AG09309 (cell line): ENCODE results near the gene PTMS.

ENCODE experiments used
- DNase-seq: peaks from one replicate; pipeline ENCODE4 v3.0.0-alpha.2; 2010; ENCODE audit warnings: low read depth
- H3K4me3 ChIP-seq: 2 replicates; pipeline ENCODE4 v1.5.1; 2011; ENCODE audit warnings: mild to moderate bottlenecking, low read depth, low read length, moderate library complexity; ENCODE audit not compliant: control insufficient read depth
- TF ChIP-seq, protein P1 (sequence below): IDR thresholded peaks from 2 replicates; pipeline ENCODE4 v1.5.1; 2011; ENCODE audit warnings: mild to moderate bottlenecking, low read depth, low read length, inconsistent platforms; ENCODE audit not compliant: insufficient read depth, control insufficient read depth; ENCODE audit errors: missing control alignments

Gene PTMS

DNA sequence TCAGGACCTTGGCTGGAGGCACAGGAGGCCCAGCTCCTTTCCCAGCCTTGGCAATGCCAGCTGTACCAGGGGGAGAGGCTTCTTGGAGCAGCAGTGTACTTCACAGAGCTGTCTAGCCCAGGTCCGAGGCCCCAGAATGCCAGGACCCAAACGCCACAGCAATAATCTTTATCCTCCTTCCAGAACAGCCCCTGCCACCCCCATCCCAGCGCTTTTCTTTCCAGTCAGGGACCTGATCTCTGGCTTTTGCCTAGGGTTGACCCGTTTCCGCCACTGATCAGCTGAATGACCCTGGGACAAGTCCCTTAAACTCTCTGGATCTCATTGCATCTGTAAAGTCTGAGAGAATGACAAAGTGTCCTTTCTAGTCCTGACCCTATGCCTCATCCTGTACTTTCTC is 11.2 kb downstream of the PTMS start:
- TF ChIP-seq, protein P1, sequence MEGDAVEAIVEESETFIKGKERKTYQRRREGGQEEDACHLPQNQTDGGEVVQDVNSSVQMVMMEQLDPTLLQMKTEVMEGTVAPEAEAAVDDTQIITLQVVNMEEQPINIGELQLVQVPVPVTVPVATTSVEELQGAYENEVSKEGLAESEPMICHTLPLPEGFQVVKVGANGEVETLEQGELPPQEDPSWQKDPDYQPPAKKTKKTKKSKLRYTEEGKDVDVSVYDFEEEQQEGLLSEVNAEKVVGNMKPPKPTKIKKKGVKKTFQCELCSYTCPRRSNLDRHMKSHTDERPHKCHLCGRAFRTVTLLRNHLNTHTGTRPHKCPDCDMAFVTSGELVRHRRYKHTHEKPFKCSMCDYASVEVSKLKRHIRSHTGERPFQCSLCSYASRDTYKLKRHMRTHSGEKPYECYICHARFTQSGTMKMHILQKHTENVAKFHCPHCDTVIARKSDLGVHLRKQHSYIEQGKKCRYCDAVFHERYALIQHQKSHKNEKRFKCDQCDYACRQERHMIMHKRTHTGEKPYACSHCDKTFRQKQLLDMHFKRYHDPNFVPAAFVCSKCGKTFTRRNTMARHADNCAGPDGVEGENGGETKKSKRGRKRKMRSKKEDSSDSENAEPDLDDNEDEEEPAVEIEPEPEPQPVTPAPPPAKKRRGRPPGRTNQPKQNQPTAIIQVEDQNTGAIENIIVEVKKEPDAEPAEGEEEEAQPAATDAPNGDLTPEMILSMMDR, result no peak
- no peak overlapping the region for H3K4me3 ChIP-seq
- no peak for DNase-seq

DNA sequence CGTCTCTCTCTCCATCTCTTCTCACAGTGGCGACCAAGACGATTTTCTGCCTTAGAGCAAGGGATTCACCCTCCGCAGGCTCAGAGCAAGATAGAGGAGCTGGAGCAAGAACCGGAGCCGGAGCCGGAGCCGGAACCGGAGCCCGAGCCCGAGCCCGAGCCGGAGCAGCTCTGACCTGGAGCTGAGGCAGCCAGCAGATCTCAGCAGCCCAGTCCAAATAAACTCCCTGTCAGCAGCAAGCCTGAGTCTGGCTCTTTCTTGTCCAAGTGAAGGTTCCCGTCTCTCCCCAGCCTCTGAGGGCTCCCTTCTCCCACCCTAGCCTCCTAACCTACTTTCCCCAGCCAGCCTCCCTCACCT is 12.0 kb downstream of the PTMS start:
- H3K4me3 ChIP-seq, result peak overlapping the region; percentile 29
- TF ChIP-seq, protein P1, result no peak
- DNase-seq, result no peak

DNA sequence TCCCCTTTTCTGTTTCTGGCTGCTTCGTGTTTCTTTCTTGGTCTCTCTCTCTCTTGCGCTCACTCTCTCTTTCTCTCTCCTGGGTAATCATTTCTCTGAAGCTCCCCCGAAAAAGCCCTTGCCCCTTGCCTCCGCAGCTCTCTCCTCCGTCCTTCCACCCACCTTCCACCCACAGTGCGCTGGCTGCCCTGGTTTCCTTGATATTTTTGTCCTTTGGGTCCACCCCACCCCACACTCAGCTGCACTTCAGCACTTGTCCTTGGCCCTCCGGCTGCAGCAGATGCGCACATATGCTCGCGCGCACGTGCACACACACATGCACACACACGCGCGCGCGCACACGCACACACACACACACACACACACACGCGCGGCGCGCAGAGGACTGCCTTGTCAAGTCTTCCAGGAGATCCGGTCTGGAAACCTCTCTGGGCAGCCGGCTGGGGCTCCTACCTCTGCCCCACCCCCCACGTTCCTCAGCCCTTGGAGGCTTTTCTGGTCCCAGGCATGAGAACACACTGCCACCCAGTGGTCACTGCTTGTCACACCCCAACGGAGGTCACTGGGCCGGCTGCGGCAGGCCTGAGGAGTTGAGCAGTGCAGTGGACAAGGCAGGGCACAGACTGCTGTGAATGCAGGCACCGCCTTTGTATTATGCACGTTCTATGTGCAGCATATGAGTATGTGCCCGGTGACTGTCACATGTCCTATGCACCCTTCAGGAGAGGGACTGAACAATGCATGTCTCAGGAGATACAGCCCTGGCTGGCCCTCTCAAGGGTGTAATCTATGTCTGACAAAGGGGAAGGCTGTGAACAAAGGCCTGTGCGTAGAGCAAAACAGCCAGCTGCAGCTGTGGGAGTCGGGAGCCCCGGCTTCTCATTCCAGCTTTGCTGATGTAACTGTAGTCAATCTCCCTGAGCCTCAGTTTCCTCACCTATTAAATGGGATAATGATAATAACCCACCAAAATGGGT is 12.7 kb downstream of the PTMS start:
- TF ChIP-seq, protein P1, result peak; percentile 97
- DNase-seq, result peak; percentile 73
- peak overlapping the region; percentile 29 for H3K4me3 ChIP-seq

DNA sequence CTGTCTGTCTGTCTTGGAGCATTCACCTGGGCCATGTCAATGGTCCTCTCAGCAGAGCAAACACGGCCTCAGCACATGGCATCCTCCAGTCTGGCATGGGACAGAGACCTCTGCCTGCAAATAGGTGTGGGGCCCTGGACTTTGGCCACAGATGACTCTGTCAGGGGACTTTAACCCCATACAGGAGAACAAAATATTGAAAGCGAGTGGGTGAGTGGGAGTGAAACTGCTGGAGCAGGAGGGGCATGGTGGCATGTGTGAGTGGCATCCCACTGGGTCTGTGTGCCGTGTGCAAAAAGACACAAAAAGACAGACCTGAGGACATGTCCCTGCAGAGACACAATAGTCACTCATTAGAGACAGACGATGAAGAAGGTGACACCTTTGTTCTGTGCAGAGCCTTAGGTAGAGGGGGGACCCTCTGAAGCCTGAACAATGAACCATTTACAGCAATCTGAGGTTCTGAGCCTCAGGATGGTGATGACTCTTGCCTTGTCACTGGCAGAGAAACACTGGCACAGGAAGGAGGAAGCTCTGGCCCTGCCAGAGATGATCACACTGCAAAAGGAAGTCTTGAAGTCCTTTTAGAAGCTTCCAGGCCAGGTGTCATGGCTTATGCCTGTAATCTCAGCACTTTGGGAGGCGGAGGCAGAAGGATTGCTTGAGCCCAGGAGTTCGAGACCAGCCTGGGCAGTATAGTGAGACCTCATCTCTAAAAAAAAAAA is 13.7 kb downstream of the PTMS start:
- no peak for DNase-seq
- TF ChIP-seq, protein P1, result no peak
- no peak overlapping the region for H3K4me3 ChIP-seq

DNA sequence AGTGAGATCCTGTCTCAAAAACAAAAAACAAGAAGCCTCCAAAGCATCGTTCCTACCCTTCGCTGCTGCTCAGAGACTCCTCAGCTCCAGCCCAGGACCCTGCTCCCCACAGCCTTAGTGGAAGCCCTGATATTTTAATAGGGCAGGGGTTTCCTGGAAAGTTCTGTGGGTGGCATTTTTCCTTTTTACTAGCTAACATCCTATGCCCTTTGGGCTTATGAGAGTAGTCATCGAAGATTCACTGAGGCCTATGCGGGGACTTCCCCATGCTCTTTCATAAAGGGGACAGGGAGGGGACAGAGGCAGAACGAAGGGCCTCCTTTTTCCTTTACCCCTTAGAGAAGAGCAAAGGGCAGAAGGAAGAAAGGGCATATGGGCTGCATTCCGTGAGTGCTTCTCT is 14.4 kb downstream of the PTMS start:
- TF ChIP-seq, protein P1, result no peak
- no peak for DNase-seq
- H3K4me3 ChIP-seq, result no peak overlapping the region

DNA sequence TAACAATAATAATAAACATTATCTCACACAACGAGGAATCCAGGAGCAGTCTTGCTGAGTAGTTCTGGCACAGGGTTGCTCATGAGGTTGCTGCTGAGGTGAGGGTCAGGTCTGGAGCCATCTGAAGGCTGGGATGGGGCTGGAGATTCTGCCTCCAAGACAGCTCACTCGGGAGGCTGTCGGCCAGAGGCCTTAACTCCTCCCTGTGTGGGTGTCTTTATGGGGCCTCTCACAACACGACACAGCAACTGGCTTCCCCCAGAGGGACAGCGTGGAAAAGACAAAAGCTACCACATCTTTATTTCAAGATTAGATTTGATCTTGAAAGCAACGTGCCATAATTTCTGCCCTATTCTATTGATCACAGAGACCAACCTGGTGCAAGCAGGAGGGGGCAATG is 16.0 kb downstream of the PTMS start:
- TF ChIP-seq, protein P1, result no peak
- H3K4me3 ChIP-seq, result no peak overlapping the region
- DNase-seq, result no peak
